AG04449 (cell line): Measurements from ENCODE around the gene TRMT1.

Source experiments
- CTCF ChIA-PET: fragments of 350-600 bp; formaldehyde crosslinking; extraction: SDS; loops from one replicate; lab custom pipeline; 2021; ENCODE audit warnings: antibody characterized with exemption; lab: Yijun Ruan, JAX
- POLR2A ChIA-PET: fragments of 400-600, 350-600 bp; formaldehyde crosslinking; extraction: SDS; loops from one replicate; lab custom pipeline; 2020; ENCODE audit warnings: antibody characterized with exemption, inconsistent platforms; lab: Yijun Ruan, JAX
- DNase-seq: peaks from one replicate; pipeline ENCODE4 v3.0.0-alpha.2; 2010; ENCODE audit warnings: low read depth, low spot score
- H3K4me3 ChIP-seq: 2 replicates; pipeline ENCODE4 v1.5.1; 2011; ENCODE audit warnings: low read depth, mild to moderate bottlenecking, control low read depth, low read length
- CTCF ChIP-seq: IDR thresholded peaks from one replicate; pipeline ENCODE4 v1.5.1; 2011; ENCODE audit warnings: mild to moderate bottlenecking, moderate library complexity, low read length, control low read depth, inconsistent platforms; ENCODE audit not compliant: insufficient read depth; ENCODE audit errors: missing control alignments

Gene TRMT1

GRCh38 chr19:13134626-13135025, 18.1 kb upstream of the TRMT1 start:
- TF ChIP-seq CTCF, result no peak
- no peak overlapping the region for H3K4me3 ChIP-seq
- DNase-seq, result no peak
- POLR2A ChIA-PET, result no interaction called here
- CTCF ChIA-PET, result interaction anchor here (0.7 to 2.1 kb wide), 3 partner anchors 16 to 169 kb away, joined by 3 to 6 read pairs (median 3); partner anchors contain the start of genes IER2 and STX10

GRCh38 chr19:13133241-13133870, 16.8 kb upstream of the TRMT1 start:
- ChIA-PET CTCF (interaction anchor here (0.9 to 2.3 kb wide), 7 partner anchors 9 to 156 kb away, joined by 3 to 9 read pairs (median 3); no protein-coding TSS in a partner anchor), POLR2A (interaction anchor here (0.6 to 2.3 kb wide), 3 partner anchors 17 to 1495 kb away, joined by 4 to 8 read pairs (median 8); partner anchors contain the start of genes IER2 and STX10)
- H3K4me3 ChIP-seq, result no peak overlapping the region
- no peak for DNase-seq
- TF ChIP-seq CTCF, result no peak

GRCh38 chr19:13132471-13133180, 16.1 kb upstream of the TRMT1 start:
- no peak for DNase-seq
- ChIA-PET CTCF (interaction anchor here (0.9 to 2.3 kb wide), 11 partner anchors 9 to 167 kb away, joined by 3 to 9 read pairs (median 3); no protein-coding TSS in a partner anchor), POLR2A (interaction anchor here (0.7 to 2.3 kb wide), 7 partner anchors 10 to 1250 kb away, joined by 3 to 8 read pairs (median 4); partner anchors contain the start of genes IER2, NACC1 and STX10)
- TF ChIP-seq CTCF, result no peak
- no peak overlapping the region for H3K4me3 ChIP-seq

DNA sequence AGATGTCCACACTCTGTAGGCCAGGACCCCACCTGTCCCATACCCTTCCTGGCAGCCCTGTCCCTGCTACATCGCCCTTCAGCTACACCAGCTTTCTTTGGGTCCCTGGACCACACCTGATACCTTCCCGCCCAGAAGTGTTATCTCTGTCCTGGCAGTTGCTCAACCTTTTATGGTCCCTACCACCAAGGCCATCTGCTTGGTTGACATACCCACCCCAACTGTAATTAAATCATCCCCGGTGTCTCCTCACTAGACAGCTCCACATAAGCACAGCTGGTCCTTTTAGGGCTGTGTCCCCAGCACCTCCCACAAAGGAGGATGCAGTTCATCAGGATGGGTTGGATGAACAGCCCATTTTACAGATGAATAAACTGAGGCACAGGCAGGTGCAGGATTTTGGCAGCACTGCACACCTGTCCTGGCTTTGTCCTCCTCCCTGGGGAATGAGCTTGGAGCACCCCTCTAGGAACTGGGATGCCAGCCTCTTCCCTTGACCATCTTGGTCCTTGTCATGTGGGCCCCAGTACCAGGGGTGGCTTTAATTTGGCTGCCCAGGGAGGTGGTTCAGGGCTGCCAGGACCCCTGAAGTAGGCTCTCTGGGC, 14.4 kb upstream of the TRMT1 start:
- ChIA-PET CTCF (interaction anchor here (0.7 to 2.3 kb wide), 5 partner anchors 17 to 166 kb away, joined by 4 to 9 read pairs (median 6); no protein-coding TSS in a partner anchor), POLR2A (interaction anchor here (1.2 to 2.3 kb wide), 3 partner anchors 10 to 27 kb away, joined by 3 to 8 read pairs (median 4); partner anchors contain the start of genes IER2 and STX10)
- DNase-seq, result no peak
- TF ChIP-seq CTCF, result no peak
- H3K4me3 ChIP-seq, result no peak overlapping the region

- ChIA-PET POLR2A (interaction anchor here (0.6 to 1.0 kb wide), 2 partner anchors 15 to 269 kb away, joined by 3 to 4 read pairs; no protein-coding TSS in a partner anchor), CTCF (interaction anchor here (1.2 to 2.2 kb wide), 4 partner anchors 10 to 164 kb away, joined by 6 to 9 read pairs (median 6); no protein-coding TSS in a partner anchor)
- no peak overlapping the region for H3K4me3 ChIP-seq
- DNase-seq, result no peak
- no peak for TF ChIP-seq CTCF
Observed at GRCh38 chr19:13129384-13129783, 12.8 kb upstream of the TRMT1 start.
